Measurements from ENCODE around the gene TSLP. TPM values are rescaled to one million over a fixed set of nuclear protein-coding genes. Genes with fewer than 3 reads are reported as not detected.

TSLP gene
- total and polyA plus RNA-seq, 2 donors (not counting 3 experiments of a cell fraction or from before 2014, with no cell fraction given) = not detected

DNA sequence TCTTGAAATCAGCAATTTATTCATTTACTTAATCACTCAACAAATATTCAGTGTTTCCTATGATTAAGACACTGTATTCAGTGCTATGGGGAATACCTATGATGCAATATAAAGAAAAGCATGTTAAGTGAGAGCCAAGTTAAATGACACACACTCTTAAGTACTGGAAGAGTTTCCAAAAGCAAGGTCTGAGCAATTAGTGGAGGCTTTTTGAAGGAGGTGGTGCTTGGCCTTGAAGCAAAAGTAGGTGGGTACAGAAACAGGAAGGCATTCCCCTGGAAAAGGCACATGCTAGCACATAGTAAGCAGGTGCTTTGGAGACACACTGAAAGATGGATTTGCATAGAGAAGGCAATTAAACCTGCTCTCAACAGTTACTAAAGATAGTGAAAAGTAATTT, 4.0 kb downstream of the TSLP start:
- H3K4me3 ChIP-seq (replicated peaks in 1 of 3; ENCODE audit: insufficient read depth in 1 of 3, low read depth in 1 of 3, low read length in 3 of 3) = no peak overlapping the region
- ChIA-PET CTCF (interaction anchor here (1.1 kb wide), 1 partner anchor 9 kb away, joined by 3 read pairs; no protein-coding TSS in a partner anchor), POLR2A (no interaction called here)
- dilution Hi-C loops (cut with MboI; ENCODE audit: extremely low pct_ligation_motif_present, low sequenced_read_pairs) (no loop called here), intact Hi-C loops (cut with micrococcal nuclease) (no loop called here)
- H3K9ac ChIP-seq (replicated peaks; ENCODE audit: extremely low read depth, insufficient read depth, low read length) = no peak overlapping the region
- H4K20me1 ChIP-seq (replicated peaks; ENCODE audit: control insufficient read depth, extremely low read depth, insufficient read depth, low read length) = no peaks in the 10 kb centered on the region
- H3K4me2 ChIP-seq (ENCODE audit: insufficient read depth, low read length) = no peak overlapping the region
- no peak overlapping the region for H2AFZ ChIP-seq (ENCODE audit: low read depth, low read length)
- DNase-seq (ENCODE audit: low read depth, low spot score) (no peak), FAIRE-seq (no peak)
- H3K27ac ChIP-seq (ENCODE audit: insufficient read depth, low read depth, low read length) = no peak overlapping the region
- H3K4me1 ChIP-seq (ENCODE audit: control insufficient read depth, extremely low read depth, insufficient read depth, low read length) = peaks cover 3% of the 10 kb centered on the region
- H3K27me3 ChIP-seq (ENCODE audit: control insufficient read depth in 2 of 2, insufficient read depth in 2 of 2, low read length in 2 of 2) = peaks cover 32 to 63% of the 10 kb centered on the region in 2 experiments
- no peaks in the 10 kb centered on the region for H3K9me1 ChIP-seq (replicated peaks; ENCODE audit: control insufficient read depth, extremely low read depth, insufficient read depth, low read length)
- TF ChIP-seq JUN (IDR thresholded peaks at IDR 0.05; ENCODE audit: borderline replicate concordance, insufficient read depth, insufficient read length, low read depth) = no peak
- no peak for TF ChIP-seq POLR2AphosphoS5 (IDR thresholded peaks at IDR 0.05; ENCODE audit: insufficient read depth, low read depth, low read length)
- TF ChIP-seq MYC (IDR thresholded peaks at IDR 0.05; ENCODE audit: low read depth, low read length) = no peak
- no peak for TF ChIP-seq FOS (IDR thresholded peaks at IDR 0.05; ENCODE audit: borderline replicate concordance, insufficient read depth, low read length)
- TF ChIP-seq GATA2 (IDR thresholded peaks at IDR 0.05; ENCODE audit: insufficient read depth, insufficient read length, low read depth, low read length) = no peak
- no peak for TF ChIP-seq POLR2A (IDR thresholded peaks at IDR 0.05; ENCODE audit: low read depth, low read length)
- no peak for TF ChIP-seq EZH2 (IDR thresholded peaks at IDR 0.05; ENCODE audit: borderline replicate concordance, low read depth, low read length, severe bottlenecking)
- TF ChIP-seq, protein P1, sequence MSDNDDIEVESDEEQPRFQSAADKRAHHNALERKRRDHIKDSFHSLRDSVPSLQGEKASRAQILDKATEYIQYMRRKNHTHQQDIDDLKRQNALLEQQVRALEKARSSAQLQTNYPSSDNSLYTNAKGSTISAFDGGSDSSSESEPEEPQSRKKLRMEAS (IDR thresholded peaks at IDR 0.05; ENCODE audit: insufficient read depth, insufficient read length) = no peak
- TF ChIP-seq, protein P2, sequence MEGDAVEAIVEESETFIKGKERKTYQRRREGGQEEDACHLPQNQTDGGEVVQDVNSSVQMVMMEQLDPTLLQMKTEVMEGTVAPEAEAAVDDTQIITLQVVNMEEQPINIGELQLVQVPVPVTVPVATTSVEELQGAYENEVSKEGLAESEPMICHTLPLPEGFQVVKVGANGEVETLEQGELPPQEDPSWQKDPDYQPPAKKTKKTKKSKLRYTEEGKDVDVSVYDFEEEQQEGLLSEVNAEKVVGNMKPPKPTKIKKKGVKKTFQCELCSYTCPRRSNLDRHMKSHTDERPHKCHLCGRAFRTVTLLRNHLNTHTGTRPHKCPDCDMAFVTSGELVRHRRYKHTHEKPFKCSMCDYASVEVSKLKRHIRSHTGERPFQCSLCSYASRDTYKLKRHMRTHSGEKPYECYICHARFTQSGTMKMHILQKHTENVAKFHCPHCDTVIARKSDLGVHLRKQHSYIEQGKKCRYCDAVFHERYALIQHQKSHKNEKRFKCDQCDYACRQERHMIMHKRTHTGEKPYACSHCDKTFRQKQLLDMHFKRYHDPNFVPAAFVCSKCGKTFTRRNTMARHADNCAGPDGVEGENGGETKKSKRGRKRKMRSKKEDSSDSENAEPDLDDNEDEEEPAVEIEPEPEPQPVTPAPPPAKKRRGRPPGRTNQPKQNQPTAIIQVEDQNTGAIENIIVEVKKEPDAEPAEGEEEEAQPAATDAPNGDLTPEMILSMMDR (IDR thresholded peaks at IDR 0.05; ENCODE audit: extremely low read depth in 1 of 2, insufficient read depth in 1 of 2, low read depth in 1 of 2, low read length in 2 of 2) = no peak
- BruUV-seq (replicated peaks) = no TSS peak
- H3K9me3 ChIP-seq (replicated peaks; ENCODE audit: control insufficient read depth, insufficient read depth, low read length) = no peaks in the 10 kb centered on the region
- no peaks in the 10 kb centered on the region for H3K79me2 ChIP-seq (ENCODE audit: control insufficient read depth, insufficient read depth, low read length)
- no peaks in the 10 kb centered on the region for H3K36me3 ChIP-seq (ENCODE audit: control insufficient read depth in 2 of 2, extremely low read depth in 1 of 2, insufficient read depth in 2 of 2, low read length in 2 of 2)
